Measurements from ENCODE around the gene MSL3B.

Gene MSL3B

DNA sequence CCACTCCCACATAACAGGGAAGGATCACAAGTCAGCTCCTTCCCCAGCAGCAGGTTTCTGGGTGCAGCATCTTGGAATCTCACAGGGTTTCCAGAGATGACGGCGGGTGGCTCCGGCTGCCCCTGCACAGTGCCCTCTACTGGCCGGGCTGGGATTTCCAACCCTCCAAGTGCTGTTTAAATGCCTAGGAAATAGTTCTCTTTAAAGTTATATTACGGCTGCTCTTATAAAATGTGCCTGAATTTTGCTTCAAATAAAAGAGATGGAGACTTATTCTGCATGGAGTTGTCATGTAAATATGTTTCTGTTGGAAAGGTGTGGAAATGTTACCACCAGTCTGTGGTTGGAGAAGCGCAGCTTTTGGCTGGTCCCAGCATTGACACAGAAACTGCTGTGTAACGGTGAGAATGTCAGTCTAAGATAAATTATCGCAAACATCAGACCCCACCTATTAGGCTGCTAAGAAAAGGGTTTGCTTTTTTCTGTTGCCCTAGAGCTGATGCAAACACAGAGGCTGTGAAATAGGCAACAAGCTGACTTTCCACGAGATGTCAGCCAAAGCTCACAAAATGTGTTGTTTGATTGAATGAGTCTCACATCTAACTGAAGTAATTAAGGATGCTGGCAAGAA, 10.6 kb downstream of the MSL3B start (continued):
- TF ChIP-seq, protein P1, sequence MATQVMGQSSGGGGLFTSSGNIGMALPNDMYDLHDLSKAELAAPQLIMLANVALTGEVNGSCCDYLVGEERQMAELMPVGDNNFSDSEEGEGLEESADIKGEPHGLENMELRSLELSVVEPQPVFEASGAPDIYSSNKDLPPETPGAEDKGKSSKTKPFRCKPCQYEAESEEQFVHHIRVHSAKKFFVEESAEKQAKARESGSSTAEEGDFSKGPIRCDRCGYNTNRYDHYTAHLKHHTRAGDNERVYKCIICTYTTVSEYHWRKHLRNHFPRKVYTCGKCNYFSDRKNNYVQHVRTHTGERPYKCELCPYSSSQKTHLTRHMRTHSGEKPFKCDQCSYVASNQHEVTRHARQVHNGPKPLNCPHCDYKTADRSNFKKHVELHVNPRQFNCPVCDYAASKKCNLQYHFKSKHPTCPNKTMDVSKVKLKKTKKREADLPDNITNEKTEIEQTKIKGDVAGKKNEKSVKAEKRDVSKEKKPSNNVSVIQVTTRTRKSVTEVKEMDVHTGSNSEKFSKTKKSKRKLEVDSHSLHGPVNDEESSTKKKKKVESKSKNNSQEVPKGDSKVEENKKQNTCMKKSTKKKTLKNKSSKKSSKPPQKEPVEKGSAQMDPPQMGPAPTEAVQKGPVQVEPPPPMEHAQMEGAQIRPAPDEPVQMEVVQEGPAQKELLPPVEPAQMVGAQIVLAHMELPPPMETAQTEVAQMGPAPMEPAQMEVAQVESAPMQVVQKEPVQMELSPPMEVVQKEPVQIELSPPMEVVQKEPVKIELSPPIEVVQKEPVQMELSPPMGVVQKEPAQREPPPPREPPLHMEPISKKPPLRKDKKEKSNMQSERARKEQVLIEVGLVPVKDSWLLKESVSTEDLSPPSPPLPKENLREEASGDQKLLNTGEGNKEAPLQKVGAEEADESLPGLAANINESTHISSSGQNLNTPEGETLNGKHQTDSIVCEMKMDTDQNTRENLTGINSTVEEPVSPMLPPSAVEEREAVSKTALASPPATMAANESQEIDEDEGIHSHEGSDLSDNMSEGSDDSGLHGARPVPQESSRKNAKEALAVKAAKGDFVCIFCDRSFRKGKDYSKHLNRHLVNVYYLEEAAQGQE (IDR thresholded peaks at IDR 0.05; ENCODE audit: borderline replicate concordance), result peak; percentile 74; the same call in 1 of the 2 replicates
- TF ChIP-seq, protein P1 (CRISPR knock-in tag; IDR thresholded peaks at IDR 0.05; ENCODE audit: low read depth), result no peak
- TF ChIP-seq GATA2 (CRISPR knock-in tag; IDR thresholded peaks at IDR 0.05) (no peak), CEBPB (tag; IDR thresholded peaks at IDR 0.05) (peak; percentile 46; the same call in 1 of the 2 replicates), HOXB6 (CRISPR knock-in tag; IDR thresholded peaks at IDR 0.05; ENCODE audit: borderline replicate concordance) (no peak), JUN (IDR thresholded peaks at IDR 0.05; ENCODE audit: borderline replicate concordance, low read depth, low read length) (no peak), JUN (CRISPR knock-in tag; IDR thresholded peaks at IDR 0.05; ENCODE audit: borderline replicate concordance) (no peak), FOXK1 (CRISPR knock-in tag; IDR thresholded peaks at IDR 0.05; ENCODE audit: borderline replicate concordance) (no peak), ATF7 (IDR thresholded peaks at IDR 0.05) (peak; percentile 56; the same call in 1 of the 2 replicates), ZNF431 (CRISPR knock-in tag; IDR thresholded peaks at IDR 0.05) (no peak), ZNF717 (CRISPR knock-in tag; IDR thresholded peaks at IDR 0.05) (no peak), SOX6 (IDR thresholded peaks at IDR 0.05) (peak; percentile 47; the same call in 1 of the 2 replicates), PHB (CRISPR knock-in tag; IDR thresholded peaks at IDR 0.05) (no peak), ZNF134 (CRISPR knock-in tag; conservative IDR thresholded peaks at IDR 0.05) (no peak), BMI1 (IDR thresholded peaks at IDR 0.05; ENCODE audit: low read length) (no peak)
- TF ChIP-seq, protein P2, sequence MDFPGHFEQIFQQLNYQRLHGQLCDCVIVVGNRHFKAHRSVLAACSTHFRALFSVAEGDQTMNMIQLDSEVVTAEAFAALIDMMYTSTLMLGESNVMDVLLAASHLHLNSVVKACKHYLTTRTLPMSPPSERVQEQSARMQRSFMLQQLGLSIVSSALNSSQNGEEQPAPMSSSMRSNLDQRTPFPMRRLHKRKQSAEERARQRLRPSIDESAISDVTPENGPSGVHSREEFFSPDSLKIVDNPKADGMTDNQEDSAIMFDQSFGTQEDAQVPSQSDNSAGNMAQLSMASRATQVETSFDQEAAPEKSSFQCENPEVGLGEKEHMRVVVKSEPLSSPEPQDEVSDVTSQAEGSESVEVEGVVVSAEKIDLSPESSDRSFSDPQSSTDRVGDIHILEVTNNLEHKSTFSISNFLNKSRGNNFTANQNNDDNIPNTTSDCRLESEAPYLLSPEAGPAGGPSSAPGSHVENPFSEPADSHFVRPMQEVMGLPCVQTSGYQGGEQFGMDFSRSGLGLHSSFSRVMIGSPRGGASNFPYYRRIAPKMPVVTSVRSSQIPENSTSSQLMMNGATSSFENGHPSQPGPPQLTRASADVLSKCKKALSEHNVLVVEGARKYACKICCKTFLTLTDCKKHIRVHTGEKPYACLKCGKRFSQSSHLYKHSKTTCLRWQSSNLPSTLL (IDR thresholded peaks at IDR 0.05), result no peak
- TF ChIP-seq, protein P3, sequence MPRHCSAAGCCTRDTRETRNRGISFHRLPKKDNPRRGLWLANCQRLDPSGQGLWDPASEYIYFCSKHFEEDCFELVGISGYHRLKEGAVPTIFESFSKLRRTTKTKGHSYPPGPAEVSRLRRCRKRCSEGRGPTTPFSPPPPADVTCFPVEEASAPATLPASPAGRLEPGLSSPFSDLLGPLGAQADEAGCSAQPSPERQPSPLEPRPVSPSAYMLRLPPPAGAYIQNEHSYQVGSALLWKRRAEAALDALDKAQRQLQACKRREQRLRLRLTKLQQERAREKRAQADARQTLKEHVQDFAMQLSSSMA (CRISPR knock-in tag; IDR thresholded peaks at IDR 0.05), result no peak
- TF ChIP-seq, protein P4, sequence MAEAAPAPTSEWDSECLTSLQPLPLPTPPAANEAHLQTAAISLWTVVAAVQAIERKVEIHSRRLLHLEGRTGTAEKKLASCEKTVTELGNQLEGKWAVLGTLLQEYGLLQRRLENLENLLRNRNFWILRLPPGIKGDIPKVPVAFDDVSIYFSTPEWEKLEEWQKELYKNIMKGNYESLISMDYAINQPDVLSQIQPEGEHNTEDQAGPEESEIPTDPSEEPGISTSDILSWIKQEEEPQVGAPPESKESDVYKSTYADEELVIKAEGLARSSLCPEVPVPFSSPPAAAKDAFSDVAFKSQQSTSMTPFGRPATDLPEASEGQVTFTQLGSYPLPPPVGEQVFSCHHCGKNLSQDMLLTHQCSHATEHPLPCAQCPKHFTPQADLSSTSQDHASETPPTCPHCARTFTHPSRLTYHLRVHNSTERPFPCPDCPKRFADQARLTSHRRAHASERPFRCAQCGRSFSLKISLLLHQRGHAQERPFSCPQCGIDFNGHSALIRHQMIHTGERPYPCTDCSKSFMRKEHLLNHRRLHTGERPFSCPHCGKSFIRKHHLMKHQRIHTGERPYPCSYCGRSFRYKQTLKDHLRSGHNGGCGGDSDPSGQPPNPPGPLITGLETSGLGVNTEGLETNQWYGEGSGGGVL (CRISPR knock-in tag; IDR thresholded peaks at IDR 0.05), result no peak

Data from K562 (cell line).